ES-I3 (cell line): ENCODE measurements around the gene ELL.
A peak's percentile ranks its signal among the peaks of the same experiment; 100 is the strongest.
"Not testable (repeated sequence)": the region's sequence is repeated elsewhere in the genome, so short reads cannot be mapped to it uniquely, and the experiment has no call there.

ENCODE experiments used
- H3K36me3 ChIP-seq: 2 replicates; pipeline ENCODE4 v1.6.1; 2013; ENCODE audit warnings: mild to moderate bottlenecking, low read length, control low read depth, moderate library complexity; ENCODE audit not compliant: insufficient read depth
- H3K4me1 ChIP-seq: 2 replicates; pipeline ENCODE4 v1.6.1; 2013; ENCODE audit warnings: mild to moderate bottlenecking, control low read depth, low read length; ENCODE audit not compliant: insufficient read depth
- H3K9ac ChIP-seq: 2 replicates; pipeline ENCODE4 v1.6.1; 2013; ENCODE audit warnings: low read depth, mild to moderate bottlenecking, low read length, moderate library complexity
- H3K9me3 ChIP-seq: 2 replicates; pipeline ENCODE4 v1.6.1; 2013; ENCODE audit warnings: mild to moderate bottlenecking, low read length, moderate library complexity; ENCODE audit not compliant: control insufficient read depth, insufficient read depth

ELL gene

GRCh38 chr19:18415178-18415867 is 106.5 kb downstream of the ELL start:
- peaks cover 25% of the 10 kb centered on the region for H3K4me1 ChIP-seq
- no peaks in the 10 kb centered on the region for H3K9me3 ChIP-seq
- no peak overlapping the region for H3K9ac ChIP-seq
- no peaks in the 10 kb centered on the region for H3K36me3 ChIP-seq

GRCh38 chr19:18414504-18415177 is 107.2 kb downstream of the ELL start:
- no peaks in the 10 kb centered on the region for H3K9me3 ChIP-seq
- no peaks in the 10 kb centered on the region for H3K36me3 ChIP-seq
- no peak overlapping the region for H3K9ac ChIP-seq
- H3K4me1 ChIP-seq = peaks cover 25% of the 10 kb centered on the region

- peaks cover 19% of the 10 kb centered on the region for H3K4me1 ChIP-seq
- H3K36me3 ChIP-seq = no peaks in the 10 kb centered on the region
- H3K9me3 ChIP-seq = no peaks in the 10 kb centered on the region
- H3K9ac ChIP-seq = no peak overlapping the region
These were observed 109.1 kb downstream of the ELL start for GRCh38 chr19:18412610-18413239.

GRCh38 chr19:18408053-18408476 is 113.8 kb downstream of the ELL start:
- no peaks in the 10 kb centered on the region for H3K36me3 ChIP-seq
- no peaks in the 10 kb centered on the region; the same call in 1 of the 2 replicates for H3K4me1 ChIP-seq
- H3K9ac ChIP-seq = no peak overlapping the region
- H3K9me3 ChIP-seq = no peaks in the 10 kb centered on the region

- H3K36me3 ChIP-seq = no peaks in the 10 kb centered on the region
- no peak overlapping the region for H3K9ac ChIP-seq
- H3K9me3 ChIP-seq = no peaks in the 10 kb centered on the region
- H3K4me1 ChIP-seq = no peaks in the 10 kb centered on the region; the same call in 1 of the 2 replicates
These were observed 115.1 kb downstream of the ELL start for GRCh38 chr19:18406749-18407148.

GRCh38 chr19:18405754-18406153 is 116.1 kb downstream of the ELL start:
- not testable (repeated sequence) for H3K36me3 ChIP-seq, H3K9ac ChIP-seq, H3K4me1 ChIP-seq, H3K9me3 ChIP-seq

GRCh38 chr19:18402455-18403248 is 119.2 kb downstream of the ELL start:
- not testable (repeated sequence) for H3K9me3 ChIP-seq, H3K9ac ChIP-seq, H3K36me3 ChIP-seq, H3K4me1 ChIP-seq

GRCh38 chr19:18401580-18402112 is 120.2 kb downstream of the ELL start:
- no peaks in the 10 kb centered on the region for H3K36me3 ChIP-seq
- no peaks in the 10 kb centered on the region for H3K4me1 ChIP-seq
- H3K9me3 ChIP-seq = no peaks in the 10 kb centered on the region
- no peak overlapping the region for H3K9ac ChIP-seq

GRCh38 chr19:18399008-18399407 is 122.9 kb downstream of the ELL start:
- Histone ChIP-seq H3K4me1 (no peaks in the 10 kb centered on the region), H3K9me3 (no peaks in the 10 kb centered on the region), H3K36me3 (no peaks in the 10 kb centered on the region), H3K9ac (no peak overlapping the region)

- H3K4me1 ChIP-seq = no peaks in the 10 kb centered on the region
- no peaks in the 10 kb centered on the region for H3K9me3 ChIP-seq
- peak within 1 kb of the TSS; percentile 39; the same call in 1 of the 2 replicates for H3K9ac ChIP-seq
- H3K36me3 ChIP-seq = no peaks in the 10 kb centered on the region
These were observed 124.3 kb downstream of the ELL start, which contains the start of gene LRRC25 for GRCh38 chr19:18397242-18398202. Gene LRRC25 (minus strand): TSS chr19:18397622. CDS start chr19:18396963, 659 bp downstream.

GRCh38 chr19:18396471-18397241 is 125.2 kb downstream of the ELL start:
- H3K9ac ChIP-seq = peak overlapping the region; percentile 2; the same call in 1 of the 2 replicates
- H3K36me3 ChIP-seq = no peaks in the 10 kb centered on the region
- H3K9me3 ChIP-seq = no peaks in the 10 kb centered on the region
- H3K4me1 ChIP-seq = no peaks in the 10 kb centered on the region

GRCh38 chr19:18393836-18394235 is 128.0 kb downstream of the ELL start:
- Histone ChIP-seq H3K4me1 (no peaks in the 10 kb centered on the region), H3K9me3 (no peaks in the 10 kb centered on the region), H3K36me3 (peaks cover 6% of the 10 kb centered on the region), H3K9ac (no peak overlapping the region)

- Histone ChIP-seq H3K9ac (no peak overlapping the region), H3K36me3 (peaks cover 9% of the 10 kb centered on the region), H3K9me3 (no peaks in the 10 kb centered on the region), H3K4me1 (no peaks in the 10 kb centered on the region)
These were observed 128.9 kb downstream of the ELL start for GRCh38 chr19:18392926-18393325.
